Measurements from ENCODE around the gene LRRC43. TPM values are rescaled to one million over a fixed set of nuclear protein-coding genes. Genes with fewer than 3 reads are reported as not detected.

LRRC43 gene
- total and polyA plus RNA-seq, 4 donors, result 0.03 to 0.67 (median 0.13) TPM; not detected in 1

DNA sequence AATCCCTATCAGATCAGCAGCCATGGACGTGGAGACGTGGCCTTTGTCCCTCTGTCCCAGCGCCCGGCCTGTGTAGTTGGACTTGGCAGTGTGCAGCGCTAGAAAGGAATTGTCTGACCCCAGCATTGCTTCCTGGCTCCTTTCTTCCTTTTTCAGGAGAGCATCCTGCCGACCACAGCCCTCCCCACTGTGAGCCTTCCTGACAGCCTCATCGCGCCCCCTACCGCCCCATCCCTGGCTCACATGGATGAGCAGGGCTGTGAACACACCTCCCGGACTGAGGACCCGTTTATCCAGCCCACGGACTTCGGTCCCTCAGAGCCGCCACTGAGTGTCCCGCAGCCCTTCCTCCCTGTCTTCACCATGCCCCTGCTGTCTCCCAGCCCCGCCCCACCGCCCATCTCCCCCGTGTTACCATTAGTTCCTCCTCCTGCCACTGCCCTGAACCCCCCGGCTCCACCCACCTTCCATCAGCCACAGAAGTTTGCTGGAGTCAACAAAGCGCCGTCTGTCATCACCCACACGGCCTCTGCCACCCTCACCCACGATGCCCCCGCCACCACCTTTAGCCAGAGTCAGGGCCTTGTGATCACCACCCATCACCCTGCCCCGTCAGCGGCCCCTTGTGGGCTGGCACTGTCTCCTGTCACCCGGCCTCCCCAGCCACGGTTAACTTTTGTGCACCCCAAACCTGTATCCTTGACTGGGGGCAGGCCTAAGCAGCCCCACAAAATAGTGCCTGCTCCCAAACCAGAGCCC, 49.6 kb upstream of the LRRC43 start:
- Histone ChIP-seq H3K27ac (ENCODE audit: low read depth in 1 of 2, low read length in 2 of 2) (no peak overlapping the region), H3K4me1 (ENCODE audit: control insufficient read depth in 4 of 4, insufficient read depth in 4 of 4, low read length in 3 of 4) (peaks cover 0 to 18% (median 8%) of the 10 kb centered on the region in 4 donors), H3K9ac (ENCODE audit: low read depth in 1 of 2, low read length in 2 of 2) (no peak overlapping the region), H3K36me3 (ENCODE audit: control insufficient read depth in 4 of 4, insufficient read depth in 3 of 4, low read depth in 1 of 4, low read length in 3 of 4) (peaks cover 12 to 52% (median 16%) of the 10 kb centered on the region in 4 donors), H3K27me3 (ENCODE audit: control insufficient read depth in 4 of 4, insufficient read depth in 4 of 4, low read length in 3 of 4) (no peaks in the 10 kb centered on the region), H3K4me3 (ENCODE audit: low read depth in 1 of 3, low read length in 3 of 3) (no peak overlapping the region), H3K9me3 (ENCODE audit: control insufficient read depth in 4 of 4, low read length in 3 of 4) (no peaks in the 10 kb centered on the region)
- TF ChIP-seq RAD21 (IDR thresholded peaks at IDR 0.05) (peak in 1 of 2 donors; percentile 41), MAX (IDR thresholded peaks at IDR 0.05) (no peak), FOXA2 (IDR thresholded peaks at IDR 0.05) (no peak), RXRA (IDR thresholded peaks at IDR 0.05) (no peak), SP1 (IDR thresholded peaks at IDR 0.05) (peak; percentile 18), EGR1 (IDR thresholded peaks at IDR 0.05; ENCODE audit: low read depth in 2 of 2) (no peak), ZBTB33 (IDR thresholded peaks at IDR 0.05) (no peak), NR2F2 (IDR thresholded peaks at IDR 0.05) (no peak), YY1 (IDR thresholded peaks at IDR 0.05) (no peak), REST (IDR thresholded peaks at IDR 0.05) (no peak), HNF4A (conservative IDR thresholded peaks at IDR 0.05) (peak; percentile 69 to 75), GABPA (IDR thresholded peaks at IDR 0.05 in 1 of 2, conservative IDR thresholded peaks at IDR 0.05 in 1 of 2) (no peak), JUND (IDR thresholded peaks at IDR 0.05) (no peak), FOXA1 (IDR thresholded peaks at IDR 0.05) (no peak)
- TF ChIP-seq, protein P1, sequence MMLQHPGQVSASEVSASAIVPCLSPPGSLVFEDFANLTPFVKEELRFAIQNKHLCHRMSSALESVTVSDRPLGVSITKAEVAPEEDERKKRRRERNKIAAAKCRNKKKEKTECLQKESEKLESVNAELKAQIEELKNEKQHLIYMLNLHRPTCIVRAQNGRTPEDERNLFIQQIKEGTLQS (IDR thresholded peaks at IDR 0.05), result no peak
- TF ChIP-seq, protein P2, sequence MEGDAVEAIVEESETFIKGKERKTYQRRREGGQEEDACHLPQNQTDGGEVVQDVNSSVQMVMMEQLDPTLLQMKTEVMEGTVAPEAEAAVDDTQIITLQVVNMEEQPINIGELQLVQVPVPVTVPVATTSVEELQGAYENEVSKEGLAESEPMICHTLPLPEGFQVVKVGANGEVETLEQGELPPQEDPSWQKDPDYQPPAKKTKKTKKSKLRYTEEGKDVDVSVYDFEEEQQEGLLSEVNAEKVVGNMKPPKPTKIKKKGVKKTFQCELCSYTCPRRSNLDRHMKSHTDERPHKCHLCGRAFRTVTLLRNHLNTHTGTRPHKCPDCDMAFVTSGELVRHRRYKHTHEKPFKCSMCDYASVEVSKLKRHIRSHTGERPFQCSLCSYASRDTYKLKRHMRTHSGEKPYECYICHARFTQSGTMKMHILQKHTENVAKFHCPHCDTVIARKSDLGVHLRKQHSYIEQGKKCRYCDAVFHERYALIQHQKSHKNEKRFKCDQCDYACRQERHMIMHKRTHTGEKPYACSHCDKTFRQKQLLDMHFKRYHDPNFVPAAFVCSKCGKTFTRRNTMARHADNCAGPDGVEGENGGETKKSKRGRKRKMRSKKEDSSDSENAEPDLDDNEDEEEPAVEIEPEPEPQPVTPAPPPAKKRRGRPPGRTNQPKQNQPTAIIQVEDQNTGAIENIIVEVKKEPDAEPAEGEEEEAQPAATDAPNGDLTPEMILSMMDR (IDR thresholded peaks at IDR 0.05; ENCODE audit: low read depth, low read length, missing input control), result no peak
- WGBS, result 60% methylated on average over 28 of the region's 28 CpGs
- no peak for DNase-seq (ENCODE audit: low spot score)
